ENCODE measurements around the gene CDKN2A. TPM values are rescaled to one million over a fixed set of nuclear protein-coding genes. Genes with fewer than 3 reads are reported as not detected.

CDKN2A gene
- polyA plus RNA-seq, 1 donor (not counting 4 experiments of a cell fraction or from before 2014, with no cell fraction given) = 65.3 TPM

GRCh38 chr9:21993007-21993406 lies 1.2 kb downstream of the CDKN2A start:
- Histone ChIP-seq H3K9me1 (ENCODE audit: control insufficient read depth, extremely low read depth, insufficient read depth, low read length) (no peaks in the 10 kb centered on the region), H3K4me3 (ENCODE audit: control insufficient read depth in 2 of 3, extremely low read depth in 1 of 3, insufficient read depth in 2 of 3, low read depth in 1 of 3, low read length in 3 of 3) (peak overlapping the region; percentile 56 to 84 (median 82)), H3K4me2 (ENCODE audit: control insufficient read depth, extremely low read depth, insufficient read depth, low read depth, low read length) (peak overlapping the region; percentile 73), H3K27ac (ENCODE audit: control insufficient read depth, insufficient read depth, low read length) (peak overlapping the region; percentile 80), H3K4me1 (ENCODE audit: control insufficient read depth, extremely low read depth, insufficient read depth, low read length) (peaks cover 28% of the 10 kb centered on the region), H3K9me3 (ENCODE audit: control insufficient read depth, low read depth, low read length) (no peaks in the 10 kb centered on the region), H3K27me3 (ENCODE audit: control insufficient read depth, extremely low read depth, insufficient read depth, low read length) (no peaks in the 10 kb centered on the region), H3K36me3 (ENCODE audit: control insufficient read depth in 2 of 2, extremely low read depth in 1 of 2, insufficient read depth in 2 of 2, low read length in 2 of 2) (no peaks in the 10 kb centered on the region), H4K20me1 (ENCODE audit: control insufficient read depth, extremely low read depth, insufficient read depth, low read length) (no peaks in the 10 kb centered on the region), H3K9ac (ENCODE audit: control insufficient read depth, extremely low read depth, insufficient read depth, low read length) (peak overlapping the region; percentile 82), H3K79me2 (ENCODE audit: control insufficient read depth, insufficient read depth, low read length) (peaks cover 30% of the 10 kb centered on the region), H2AFZ (ENCODE audit: control insufficient read depth, low read length) (no peak overlapping the region)
- dilution Hi-C loops (cut with MboI; ENCODE audit: extremely low pct_ligation_motif_present, low sequenced_read_pairs) = no loop called here
- TF ChIP-seq EZH2 (IDR thresholded peaks at IDR 0.05; ENCODE audit: low read length) = no peak
- no peak for TF ChIP-seq CTCF (optimal IDR thresholded peaks at IDR 0.05 in 1 of 3, IDR thresholded peaks at IDR 0.05 in 1 of 3, conservative IDR thresholded peaks at IDR 0.05 in 1 of 3; ENCODE audit: extremely low read depth in 1 of 3, insufficient read depth in 2 of 3, low read length in 3 of 3)
- DNase-seq (ENCODE audit: low read depth, low spot score) (no peak), FAIRE-seq (no peak)

- no peak overlapping the region for H2AFZ ChIP-seq (ENCODE audit: control insufficient read depth, low read length)
- FAIRE-seq = peak; percentile 51
- H3K27ac ChIP-seq (ENCODE audit: control insufficient read depth, insufficient read depth, low read length) = no peak overlapping the region
- H3K4me2 ChIP-seq (ENCODE audit: control insufficient read depth, extremely low read depth, insufficient read depth, low read depth, low read length) = peak overlapping the region; percentile 78
- peaks cover 30% of the 10 kb centered on the region for H3K79me2 ChIP-seq (ENCODE audit: control insufficient read depth, insufficient read depth, low read length)
- no peak overlapping the region for H3K9ac ChIP-seq (ENCODE audit: control insufficient read depth, extremely low read depth, insufficient read depth, low read length)
- no peaks in the 10 kb centered on the region for H4K20me1 ChIP-seq (ENCODE audit: control insufficient read depth, extremely low read depth, insufficient read depth, low read length)
- no peaks in the 10 kb centered on the region for H3K9me3 ChIP-seq (ENCODE audit: control insufficient read depth, low read depth, low read length)
- no peak overlapping the region for H3K4me3 ChIP-seq (ENCODE audit: control insufficient read depth in 2 of 3, extremely low read depth in 1 of 3, insufficient read depth in 2 of 3, low read depth in 1 of 3, low read length in 3 of 3)
- H3K9me1 ChIP-seq (ENCODE audit: control insufficient read depth, extremely low read depth, insufficient read depth, low read length) = no peaks in the 10 kb centered on the region
- TF ChIP-seq EZH2 (IDR thresholded peaks at IDR 0.05; ENCODE audit: low read length) (no peak), CTCF (optimal IDR thresholded peaks at IDR 0.05 in 1 of 3, IDR thresholded peaks at IDR 0.05 in 1 of 3, conservative IDR thresholded peaks at IDR 0.05 in 1 of 3; ENCODE audit: extremely low read depth in 1 of 3, insufficient read depth in 2 of 3, low read length in 3 of 3) (no peak)
- DNase-seq (ENCODE audit: low read depth, low spot score) = no peak
- no peaks in the 10 kb centered on the region for H3K27me3 ChIP-seq (ENCODE audit: control insufficient read depth, extremely low read depth, insufficient read depth, low read length)
- no peaks in the 10 kb centered on the region for H3K36me3 ChIP-seq (ENCODE audit: control insufficient read depth in 2 of 2, extremely low read depth in 1 of 2, insufficient read depth in 2 of 2, low read length in 2 of 2)
- dilution Hi-C loops (cut with MboI; ENCODE audit: extremely low pct_ligation_motif_present, low sequenced_read_pairs) = no loop called here
- H3K4me1 ChIP-seq (ENCODE audit: control insufficient read depth, extremely low read depth, insufficient read depth, low read length) = peaks cover 28% of the 10 kb centered on the region
These were observed 2.9 kb downstream of the CDKN2A start for GRCh38 chr9:21991072-21991959.
